ENCODE results near the gene SIGLEC12.

The SIGLEC12 gene

DNA sequence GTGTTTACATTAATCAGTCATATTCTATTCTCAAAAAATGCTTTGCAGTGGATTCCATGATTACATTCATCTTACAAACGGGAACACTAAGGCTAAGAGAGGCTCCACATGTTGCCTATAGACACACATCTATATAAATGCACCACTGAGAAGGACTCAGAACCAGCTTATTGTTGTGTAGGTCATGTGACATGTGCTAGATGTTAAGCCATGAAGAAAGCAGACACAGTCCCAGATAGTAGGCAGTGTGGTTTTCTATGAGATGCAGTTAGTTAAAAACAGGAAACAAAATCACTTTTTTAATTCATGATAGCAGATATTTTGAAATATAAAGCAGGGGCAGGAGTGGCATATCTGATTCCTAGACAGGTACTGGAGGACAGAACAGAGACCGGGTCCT lies 19.1 kb upstream of the SIGLEC12 start:
- H3K9me3 ChIP-seq, result peaks cover 0 to 4% (median 0%) of the 10 kb centered on the region in 3 donors
- H3K4me3 ChIP-seq, result no peak overlapping the region
- H3K27ac ChIP-seq, result no peak overlapping the region
- TF ChIP-seq, protein P1, sequence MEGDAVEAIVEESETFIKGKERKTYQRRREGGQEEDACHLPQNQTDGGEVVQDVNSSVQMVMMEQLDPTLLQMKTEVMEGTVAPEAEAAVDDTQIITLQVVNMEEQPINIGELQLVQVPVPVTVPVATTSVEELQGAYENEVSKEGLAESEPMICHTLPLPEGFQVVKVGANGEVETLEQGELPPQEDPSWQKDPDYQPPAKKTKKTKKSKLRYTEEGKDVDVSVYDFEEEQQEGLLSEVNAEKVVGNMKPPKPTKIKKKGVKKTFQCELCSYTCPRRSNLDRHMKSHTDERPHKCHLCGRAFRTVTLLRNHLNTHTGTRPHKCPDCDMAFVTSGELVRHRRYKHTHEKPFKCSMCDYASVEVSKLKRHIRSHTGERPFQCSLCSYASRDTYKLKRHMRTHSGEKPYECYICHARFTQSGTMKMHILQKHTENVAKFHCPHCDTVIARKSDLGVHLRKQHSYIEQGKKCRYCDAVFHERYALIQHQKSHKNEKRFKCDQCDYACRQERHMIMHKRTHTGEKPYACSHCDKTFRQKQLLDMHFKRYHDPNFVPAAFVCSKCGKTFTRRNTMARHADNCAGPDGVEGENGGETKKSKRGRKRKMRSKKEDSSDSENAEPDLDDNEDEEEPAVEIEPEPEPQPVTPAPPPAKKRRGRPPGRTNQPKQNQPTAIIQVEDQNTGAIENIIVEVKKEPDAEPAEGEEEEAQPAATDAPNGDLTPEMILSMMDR (IDR thresholded peaks at IDR 0.05), result no peak
- no peak for DNase-seq
- no peaks in the 10 kb centered on the region for H3K36me3 ChIP-seq
- intact Hi-C loops (cut with DNase I; ENCODE audit: low total_unique reads), result no loop called here
- no peaks in the 10 kb centered on the region for H3K27me3 ChIP-seq
- peaks cover 0 to 5% (median 0%) of the 10 kb centered on the region in 4 donors for H3K4me1 ChIP-seq

DNA sequence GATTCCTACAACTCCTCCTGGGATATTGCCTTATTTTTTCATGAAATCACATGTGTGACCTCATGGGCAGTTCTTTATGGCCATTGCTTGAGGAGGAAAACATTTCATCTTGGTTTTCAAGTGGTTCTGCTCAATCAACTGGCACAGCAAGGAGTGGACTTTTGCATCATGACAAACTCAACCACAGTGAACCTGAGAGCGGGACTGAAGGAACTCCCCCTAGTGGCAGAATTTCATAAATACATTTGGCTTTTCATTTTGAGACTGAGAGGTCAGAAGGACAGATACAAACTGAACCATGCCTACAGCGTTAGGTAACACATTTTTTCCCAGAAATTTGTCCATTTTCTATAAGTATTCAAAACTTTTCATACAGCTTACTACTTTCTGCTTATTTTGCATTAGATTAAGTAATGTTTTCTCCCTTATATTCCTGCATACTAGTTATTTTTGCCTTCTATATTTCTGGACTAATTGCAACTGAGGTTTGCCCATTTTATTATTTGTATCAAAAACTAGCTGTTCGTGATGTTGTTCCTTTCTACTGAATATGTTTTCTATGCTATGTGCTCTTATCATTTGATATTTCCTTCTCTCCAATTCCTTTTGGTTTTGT lies 13.4 kb upstream of the SIGLEC12 start:
- Histone ChIP-seq H3K36me3 (no peaks in the 10 kb centered on the region), H3K4me1 (no peaks in the 10 kb centered on the region), H3K27me3 (no peaks in the 10 kb centered on the region), H3K4me3 (no peak overlapping the region), H3K27ac (no peak overlapping the region), H3K9me3 (peaks cover 0 to 4% (median 0%) of the 10 kb centered on the region in 3 donors)
- intact Hi-C loops (cut with DNase I; ENCODE audit: low total_unique reads), result no loop called here
- TF ChIP-seq, protein P1 (IDR thresholded peaks at IDR 0.05), result peak; percentile 50 to 55
- no peak for DNase-seq

DNA sequence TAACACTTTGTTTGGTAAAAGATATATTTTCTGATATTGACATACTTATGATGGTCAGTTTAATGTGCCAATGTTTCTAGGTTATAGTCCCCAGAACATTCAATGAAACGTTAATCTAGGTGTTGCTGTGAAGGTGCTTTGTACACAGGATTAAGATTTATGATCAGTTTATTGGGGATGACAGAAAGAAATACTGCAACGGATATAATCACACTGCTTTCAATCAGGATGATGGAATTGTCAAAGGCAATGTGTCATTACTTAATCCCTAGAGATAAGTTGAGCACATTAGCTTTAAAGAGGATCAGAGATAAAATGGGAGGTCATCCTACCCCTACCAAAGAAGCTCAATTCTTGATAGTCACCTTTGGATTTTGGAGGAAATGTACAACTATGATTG lies 12.4 kb upstream of the SIGLEC12 start:
- TF ChIP-seq, protein P1 (IDR thresholded peaks at IDR 0.05), result no peak
- DNase-seq, result no peak
- Histone ChIP-seq H3K27me3 (no peaks in the 10 kb centered on the region), H3K36me3 (no peaks in the 10 kb centered on the region), H3K4me3 (no peak overlapping the region), H3K9me3 (peaks cover 0 to 4% (median 0%) of the 10 kb centered on the region in 3 donors), H3K27ac (no peak overlapping the region), H3K4me1 (no peaks in the 10 kb centered on the region)
- intact Hi-C loops (cut with DNase I; ENCODE audit: low total_unique reads), result no loop called here

DNA sequence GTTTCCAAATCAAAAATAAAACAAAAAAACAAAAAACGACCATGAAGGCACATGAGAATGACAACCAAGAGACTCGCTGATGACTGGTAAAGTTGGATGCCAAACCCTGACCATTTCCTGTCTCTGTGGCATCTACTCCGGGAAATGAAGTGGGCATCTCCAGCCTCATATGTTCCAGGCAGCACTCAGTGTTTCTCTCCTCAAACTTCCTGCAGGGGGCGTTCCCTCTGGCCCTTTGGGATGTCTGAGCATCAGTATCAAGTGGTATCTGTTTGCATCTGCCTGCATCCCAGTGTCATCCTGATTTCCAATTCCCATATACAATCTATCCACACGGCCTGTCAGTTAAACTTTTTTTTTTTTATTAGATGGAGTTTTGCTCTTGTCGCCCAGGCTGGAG lies 9.8 kb upstream of the SIGLEC12 start:
- TF ChIP-seq, protein P1 (IDR thresholded peaks at IDR 0.05), result no peak
- Histone ChIP-seq H3K36me3 (no peaks in the 10 kb centered on the region), H3K4me3 (no peak overlapping the region), H3K9me3 (no peaks in the 10 kb centered on the region), H3K27me3 (peaks cover 0 to 7% of the 10 kb centered on the region in 2 donors), H3K27ac (no peak overlapping the region), H3K4me1 (no peaks in the 10 kb centered on the region)
- DNase-seq, result no peak
- intact Hi-C loops (cut with DNase I; ENCODE audit: low total_unique reads), result no loop called here

DNA sequence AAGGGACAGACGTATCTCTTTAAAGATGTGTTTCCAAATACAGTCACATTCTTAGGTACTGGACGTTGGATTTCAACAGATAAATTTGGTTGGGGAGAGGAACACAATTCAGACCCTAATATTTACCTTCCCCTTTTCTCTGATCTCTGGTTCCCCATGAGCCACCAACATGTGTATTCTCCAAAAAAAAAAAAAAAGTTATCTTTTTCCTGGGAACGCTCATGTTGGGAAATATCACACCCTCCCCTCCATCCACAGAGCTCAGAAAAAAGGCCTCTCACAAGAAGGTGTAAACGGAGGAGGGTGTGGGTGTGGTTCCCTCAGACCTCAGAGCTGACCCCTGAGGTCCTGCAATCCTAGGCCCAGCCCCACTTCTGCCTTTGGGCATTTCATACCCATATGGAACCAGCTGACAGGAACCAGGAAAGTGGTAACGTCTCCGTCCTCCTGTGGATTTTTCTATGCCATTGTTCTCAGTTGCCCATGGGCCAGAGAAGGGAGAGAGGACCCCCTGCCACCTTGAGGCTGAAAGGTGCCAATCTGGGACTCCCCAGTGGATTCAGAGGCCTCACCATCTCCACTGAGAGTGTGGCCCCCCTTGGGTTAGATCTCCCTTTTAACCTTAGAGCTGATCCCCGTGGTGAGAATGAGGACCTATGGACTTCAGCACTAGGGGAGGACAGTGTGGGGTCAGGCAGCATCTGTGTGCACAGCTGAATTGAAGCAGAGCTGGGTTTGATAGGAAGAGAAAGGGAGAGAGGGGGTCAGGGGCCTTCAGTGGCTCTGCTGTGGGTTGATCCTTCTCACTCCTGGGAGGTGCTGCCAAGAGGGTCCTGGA lies 8.4 kb upstream of the SIGLEC12 start:
- Histone ChIP-seq H3K4me1 (no peaks in the 10 kb centered on the region), H3K27me3 (peaks cover 0 to 7% of the 10 kb centered on the region in 2 donors), H3K9me3 (no peaks in the 10 kb centered on the region), H3K27ac (no peak overlapping the region), H3K4me3 (no peak overlapping the region), H3K36me3 (no peaks in the 10 kb centered on the region)
- intact Hi-C loops (cut with DNase I; ENCODE audit: low total_unique reads), result no loop called here
- no peak for DNase-seq
- TF ChIP-seq, protein P1 (IDR thresholded peaks at IDR 0.05), result no peak
